Upper lobe of left lung (tissue), 4 donors: ENCODE results near the gene RIPOR2.

Experiments
- CTCF ChIP-seq, 6 experiments: fragments of 450-650 bp in 4 of 6; fragments of 200-600 bp in 2 of 6; sonication (generic) in 2 of 6; IDR thresholded peaks; one replicate each; pipeline ENCODE4 v1.5.1; 2016 to 2019; ENCODE audit warnings: antibody characterized with exemption in 6 of 6
- POLR2A ChIP-seq, 4 donors: fragments of 450-650 bp; IDR thresholded peaks; one replicate each; pipeline ENCODE4 v1.5.1; 2016 to 2017; ENCODE audit warnings: antibody characterized with exemption in 4 of 4, mild to moderate bottlenecking in 2 of 4
- POLR2AphosphoS5 ChIP-seq, 2 donors: sonication (generic); formaldehyde crosslinking; IDR thresholded peaks; one replicate each; pipeline ENCODE4 v1.5.1; 2017; ENCODE audit warnings: antibody characterized with exemption in 2 of 2

GRCh38 chr6:24797596-24798216, 138.1 kb downstream of the RIPOR2 start:
- TF ChIP-seq POLR2AphosphoS5 (IDR thresholded peaks at IDR 0.05): no peak
- TF ChIP-seq POLR2A (IDR thresholded peaks at IDR 0.05): no peak
- no peak for TF ChIP-seq CTCF (IDR thresholded peaks at IDR 0.05)
